GM18499 (cell line): ENCODE data around the gene IDS.

Source experiments
- ATAC-seq: cut with Tn5 transposase; IDR thresholded peaks from one replicate; pipeline ENCODE4 v1.9.1; 2021; ENCODE audit warnings: moderate number of reproducible peaks; ENCODE audit not compliant: insufficient read depth, unreplicated experiment

The IDS gene

GRCh38 chrX:149467920-149468319 is 37.2 kb downstream of the IDS start:
- ATAC-seq: no peak

DNA sequence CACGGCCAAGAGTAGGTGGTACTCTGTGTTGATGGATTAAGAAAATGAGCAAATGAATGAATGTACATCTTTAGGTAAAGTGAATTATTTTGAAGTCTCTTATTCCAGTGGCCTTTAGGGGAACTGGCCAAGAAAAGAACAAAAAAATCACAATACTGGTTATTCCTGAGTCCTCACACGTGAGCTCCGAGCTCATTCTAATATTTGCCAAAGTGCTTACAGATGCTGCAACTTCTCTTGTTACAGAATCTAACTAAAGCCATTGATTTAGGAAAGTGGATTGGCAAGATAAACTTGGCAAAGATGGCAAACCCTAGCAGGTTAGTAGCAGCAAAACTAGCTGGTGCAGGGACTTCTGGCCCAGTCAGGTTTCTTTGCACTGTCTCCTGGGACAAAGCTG is 37.6 kb downstream of the IDS start:
- no peak for ATAC-seq

GRCh38 chrX:149462849-149463248 is 42.3 kb downstream of the IDS start:
- ATAC-seq: no peak

GRCh38 chrX:149461746-149462145 is 43.4 kb downstream of the IDS start:
- no peak for ATAC-seq

DNA sequence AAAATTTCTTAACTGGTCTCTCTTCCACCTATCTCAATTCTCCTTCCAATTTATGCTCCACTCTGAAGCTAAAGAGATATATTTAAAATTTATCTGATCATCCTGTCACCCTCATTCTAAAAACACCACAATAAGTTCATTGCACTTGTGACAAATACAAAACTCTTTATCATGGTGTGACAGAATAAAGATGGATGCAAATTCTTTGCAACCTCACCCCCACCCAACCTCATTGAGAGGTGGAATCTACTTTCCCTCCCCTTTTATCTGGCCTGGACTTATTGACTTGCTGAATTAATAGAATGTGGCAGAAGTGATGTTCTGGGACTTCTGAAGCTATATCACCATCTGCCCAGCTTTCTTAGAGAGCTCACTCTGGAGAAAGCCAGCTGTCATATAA is 46.5 kb downstream of the IDS start:
- ATAC-seq: no peak

DNA sequence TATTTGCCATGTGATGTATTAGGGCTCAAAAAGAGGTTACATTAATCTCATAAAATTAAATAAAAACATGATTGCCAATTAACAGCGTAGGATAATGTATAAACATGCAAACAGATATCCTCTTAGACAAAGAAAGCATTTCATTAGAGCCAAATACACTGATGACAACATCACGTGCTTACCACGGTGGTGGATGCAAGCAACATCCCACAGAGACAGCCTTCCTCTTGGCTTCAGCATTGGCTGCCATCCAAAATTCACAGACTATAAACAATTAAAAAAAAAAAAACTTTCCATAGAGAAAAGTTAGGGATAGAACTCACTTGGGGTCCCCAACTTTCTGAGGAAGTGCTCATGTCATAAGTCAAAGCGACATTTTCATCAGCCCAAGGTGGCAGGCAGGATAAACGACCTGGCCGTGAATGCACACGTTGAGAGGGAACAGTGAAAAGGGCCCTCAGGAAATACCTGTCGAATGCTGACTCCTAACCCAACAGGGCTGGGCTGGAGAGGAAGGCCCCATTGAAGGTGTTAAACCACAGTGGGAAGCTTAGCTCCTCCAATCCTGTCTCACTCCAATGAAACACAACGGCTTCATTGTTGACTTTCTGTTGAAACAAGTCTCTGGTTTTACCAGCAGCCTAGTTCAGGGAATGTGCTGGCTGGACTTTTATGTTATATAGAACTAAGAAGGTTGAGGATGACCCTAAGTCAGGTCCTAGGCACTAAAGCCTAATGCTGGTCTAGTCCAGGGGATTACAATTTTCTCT is 48.4 kb downstream of the IDS start:
- ATAC-seq: no peak

DNA sequence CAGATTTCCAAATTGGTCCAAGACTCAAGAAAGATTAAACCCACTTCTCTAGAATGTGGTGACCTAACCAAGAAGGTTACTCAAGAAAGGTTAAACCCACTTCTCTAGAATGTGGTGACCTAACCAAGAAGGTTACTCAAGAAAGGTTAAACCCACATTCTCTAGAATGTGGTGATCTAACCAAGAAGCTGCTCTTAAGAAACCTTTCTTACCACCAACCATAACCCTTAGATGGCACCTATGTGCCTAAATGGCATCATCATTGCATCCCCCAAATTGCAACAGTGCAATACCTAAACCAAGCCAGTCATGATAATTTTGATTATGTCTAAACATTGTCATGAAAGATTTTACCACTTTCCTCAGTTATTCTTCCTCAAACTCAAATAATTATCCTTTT is 49.2 kb downstream of the IDS start:
- ATAC-seq: no peak

- ATAC-seq: no peak
Observed at GRCh38 chrX:149453906-149454822, 50.9 kb downstream of the IDS start.

DNA sequence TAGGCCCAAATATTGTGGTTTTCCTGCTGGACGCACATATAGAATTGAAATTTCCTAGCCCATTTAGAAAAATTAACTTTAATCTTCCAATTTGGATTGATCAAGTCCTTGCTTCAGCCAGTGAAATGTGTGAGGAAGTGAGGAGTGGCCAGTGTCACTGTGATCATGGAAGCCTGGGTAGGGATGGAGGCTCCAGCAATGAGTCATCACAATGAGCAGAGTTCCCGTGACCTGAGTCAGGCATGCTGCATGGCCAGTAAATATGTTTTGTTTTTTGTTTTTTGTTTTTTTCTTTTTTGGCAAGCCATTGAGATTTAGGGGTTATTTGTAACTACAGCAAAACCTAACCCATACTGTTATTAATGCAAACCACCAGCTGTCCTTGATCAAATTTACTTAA is 52.1 kb downstream of the IDS start:
- no peak for ATAC-seq

GRCh38 chrX:149433451-149433850 is 71.7 kb downstream of the IDS start:
- no peak for ATAC-seq

DNA sequence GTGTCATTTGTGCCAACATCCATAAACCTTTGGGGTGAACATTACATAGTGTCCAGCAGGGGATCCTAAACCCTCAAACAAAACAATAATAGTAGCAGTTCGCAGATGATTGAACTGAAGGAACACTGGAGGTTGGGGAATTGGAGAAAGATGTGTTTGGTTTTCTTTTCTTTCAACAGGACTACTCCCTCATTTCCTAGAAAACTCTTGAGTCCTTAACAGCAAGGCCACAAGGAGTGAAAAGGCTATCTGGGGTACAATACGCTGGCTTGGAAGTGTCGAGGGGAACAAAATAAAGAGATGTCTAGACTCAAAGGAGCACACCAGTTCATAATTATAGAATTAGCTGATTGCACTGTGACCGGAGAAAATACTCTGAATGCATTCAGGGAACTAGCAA is 72.1 kb downstream of the IDS start:
- ATAC-seq: no peak
